ENCODE data around the gene S100A8. TPM values are rescaled to one million over a fixed set of nuclear protein-coding genes. Genes with fewer than 3 reads are reported as not detected.

Gene S100A8
- total RNA-seq, 3 donors from 2014 or later: 3.4 to 90.6 (median 22.4) TPM

- no peak for TF ChIP-seq CTCF (IDR thresholded peaks at IDR 0.05)
- H3K9me3 ChIP-seq: no peaks in the 10 kb centered on the region
- no peak overlapping the region for H3K4me3 ChIP-seq
- ATAC-seq (no peak), DNase-seq (no peak)
- H3K4me1 ChIP-seq (ENCODE audit: low read depth): no peaks in the 10 kb centered on the region
- no peaks in the 10 kb centered on the region for H3K36me3 ChIP-seq (ENCODE audit: low read depth)
- intact Hi-C loops (cut with DNase I, micrococcal nuclease): no loop called here
Measured at GRCh38 chr1:153400244-153400643, 9.4 kb upstream of the S100A8 start.

GRCh38 chr1:153399401-153400055, 8.7 kb upstream of the S100A8 start:
- no peaks in the 10 kb centered on the region for H3K4me1 ChIP-seq (ENCODE audit: low read depth)
- intact Hi-C loops (cut with DNase I, micrococcal nuclease): no loop called here
- TF ChIP-seq CTCF (IDR thresholded peaks at IDR 0.05): no peak
- H3K4me3 ChIP-seq: no peak overlapping the region
- DNase-seq (no peak), ATAC-seq (no peak)
- no peaks in the 10 kb centered on the region for H3K36me3 ChIP-seq (ENCODE audit: low read depth)
- H3K9me3 ChIP-seq: no peaks in the 10 kb centered on the region

- H3K36me3 ChIP-seq (ENCODE audit: low read depth): no peaks in the 10 kb centered on the region
- no peak for TF ChIP-seq CTCF (IDR thresholded peaks at IDR 0.05)
- no peaks in the 10 kb centered on the region for H3K9me3 ChIP-seq
- H3K4me1 ChIP-seq (ENCODE audit: low read depth): no peaks in the 10 kb centered on the region
- DNase-seq: no peak
- no peak overlapping the region for H3K4me3 ChIP-seq
- intact Hi-C loops (cut with DNase I, micrococcal nuclease): no loop called here
- ATAC-seq: no peak
Measured at GRCh38 chr1:153397924-153398651, 7.2 kb upstream of the S100A8 start.

GRCh38 chr1:153397051-153397923, 6.4 kb upstream of the S100A8 start:
- no peaks in the 10 kb centered on the region for H3K36me3 ChIP-seq (ENCODE audit: low read depth)
- ATAC-seq: no peak
- H3K4me3 ChIP-seq: no peak overlapping the region
- no peak for TF ChIP-seq CTCF (IDR thresholded peaks at IDR 0.05)
- DNase-seq: no peak
- intact Hi-C loops (cut with DNase I, micrococcal nuclease): no loop called here
- no peaks in the 10 kb centered on the region for H3K9me3 ChIP-seq
- H3K4me1 ChIP-seq (ENCODE audit: low read depth): no peaks in the 10 kb centered on the region

GRCh38 chr1:153396461-153396860, 5.6 kb upstream of the S100A8 start:
- no peak for DNase-seq

More at GRCh38 chr1:153396461-153396860, 5.6 kb upstream of the S100A8 start:
- H3K9me3 ChIP-seq: no peaks in the 10 kb centered on the region
- no peaks in the 10 kb centered on the region for H3K4me1 ChIP-seq (ENCODE audit: low read depth)
- no peak for ATAC-seq
- TF ChIP-seq CTCF (IDR thresholded peaks at IDR 0.05): no peak
- intact Hi-C loops (cut with DNase I, micrococcal nuclease): no loop called here
- no peak overlapping the region for H3K4me3 ChIP-seq
- no peaks in the 10 kb centered on the region for H3K36me3 ChIP-seq (ENCODE audit: low read depth)
